DMS 273 (cell line): ENCODE measurements around the gene DUSP3.

Source experiments
- DNase-seq: peaks from one replicate; lab custom pipeline; 2025; ENCODE audit not compliant: unreplicated experiment; lab: John Stamatoyannopoulos, UW

The DUSP3 gene

GRCh38 chr17:43769859-43770258, 8.9 kb downstream of the DUSP3 start:
- no peak for DNase-seq

GRCh38 chr17:43769426-43769825, 9.4 kb downstream of the DUSP3 start:
- DNase-seq = no peak

GRCh38 chr17:43768943-43769342, 9.8 kb downstream of the DUSP3 start:
- no peak for DNase-seq

- DNase-seq = no peak
Measured at GRCh38 chr17:43768382-43768781, 10.4 kb downstream of the DUSP3 start.

GRCh38 chr17:43767713-43768059, 11.1 kb downstream of the DUSP3 start:
- no peak for DNase-seq

GRCh38 chr17:43767053-43767712, 11.6 kb downstream of the DUSP3 start:
- no peak for DNase-seq

- DNase-seq = peak; percentile 83
Measured at GRCh38 chr17:43766413-43767052, 12.2 kb downstream of the DUSP3 start.

GRCh38 chr17:43760254-43760852, 18.4 kb downstream of the DUSP3 start:
- peak; percentile 95 for DNase-seq

GRCh38 chr17:43759836-43760235, 18.9 kb downstream of the DUSP3 start:
- no peak for DNase-seq

- DNase-seq = no peak
Measured at GRCh38 chr17:43758497-43759174, 20.1 kb downstream of the DUSP3 start, which contains the start of gene SOST. TSS of gene SOST (minus strand) at chr17:43758791. CDS start at chr17:43758741, 50 bp downstream.

GRCh38 chr17:43758086-43758485, 20.7 kb downstream of the DUSP3 start:
- DNase-seq = no peak

- no peak for DNase-seq
Measured at GRCh38 chr17:43757171-43757660, 21.6 kb downstream of the DUSP3 start.

- no peak for DNase-seq
Measured at GRCh38 chr17:43756201-43756600, 22.6 kb downstream of the DUSP3 start.

GRCh38 chr17:43755389-43755875, 23.3 kb downstream of the DUSP3 start:
- peak; percentile 79 for DNase-seq

- no peak for DNase-seq
Measured at GRCh38 chr17:43754947-43755346, 23.8 kb downstream of the DUSP3 start.

- no peak for DNase-seq
Measured at GRCh38 chr17:43753493-43754129, 25.2 kb downstream of the DUSP3 start.

- DNase-seq = no peak
Measured at GRCh38 chr17:43750153-43750552, 28.6 kb downstream of the DUSP3 start.

- DNase-seq = peak; percentile 28
Measured at GRCh38 chr17:43745541-43745940, 33.2 kb downstream of the DUSP3 start.

GRCh38 chr17:43741636-43742035, 37.1 kb downstream of the DUSP3 start:
- no peak for DNase-seq

GRCh38 chr17:43740541-43740940, 38.2 kb downstream of the DUSP3 start:
- no peak for DNase-seq

GRCh38 chr17:43737722-43738121, 41.1 kb downstream of the DUSP3 start:
- DNase-seq = no peak
